Smooth muscle cell (in vitro differentiated cells): ENCODE data around the gene IL17RE. TPM values are rescaled to one million over a fixed set of nuclear protein-coding genes. Genes with fewer than 3 reads are reported as not detected.
A peak's percentile ranks its signal among the peaks of the same experiment; 100 is the strongest.

ENCODE experiments used
- DNase-seq: peaks from one replicate; lab custom pipeline; 2025; ENCODE audit not compliant: unreplicated experiment; lab: John Stamatoyannopoulos, UW
- H2AFZ ChIP-seq: fragments of 200-600 bp; sonication (generic); 2 replicates; pipeline ENCODE4 v1.6.0; 2016; ENCODE audit warnings: antibody characterized with exemption, low read depth, mild to moderate bottlenecking
- H3F3A ChIP-seq: fragments of 200-600 bp; sonication (generic); 2 replicates; pipeline ENCODE4 v1.6.0; 2017; ENCODE audit warnings: antibody characterized with exemption, low read depth
- H3K27ac ChIP-seq: fragments of 200-600 bp; sonication (generic); 2 replicates; pipeline ENCODE4 v1.5.1; 2016; ENCODE audit warnings: low read depth, mild to moderate bottlenecking
- H3K27me3 ChIP-seq: fragments of 200-600 bp; sonication (generic); 2 replicates; pipeline ENCODE4 v1.6.1; 2016; ENCODE audit warnings: low read depth, mild to moderate bottlenecking
- H3K36me3 ChIP-seq: fragments of 200-600 bp; sonication (generic); 2 replicates; pipeline ENCODE4 v1.5.1; 2016; ENCODE audit warnings: low read depth
- H3K4me1 ChIP-seq: fragments of 200-600 bp; sonication (generic); 2 replicates; pipeline ENCODE4 v1.5.1; 2016; ENCODE audit warnings: low read depth
- H3K4me2 ChIP-seq: fragments of 200-600 bp; sonication (generic); 2 replicates; pipeline ENCODE4 v1.6.0; 2016; ENCODE audit warnings: mild to moderate bottlenecking
- H3K4me3 ChIP-seq: fragments of 200-600 bp; sonication (generic); 2 replicates; pipeline ENCODE4 v1.5.1; 2016; ENCODE audit warnings: mild to moderate bottlenecking
- H3K79me2 ChIP-seq: fragments of 200-600 bp; sonication (generic); 2 replicates; pipeline ENCODE4 v1.6.0; 2016; ENCODE audit warnings: low read depth, mild to moderate bottlenecking
- H3K9ac ChIP-seq: fragments of 200-600 bp; sonication (generic); 2 replicates; pipeline ENCODE4 v1.6.0; 2016; ENCODE audit warnings: low read depth
- H3K9me3 ChIP-seq: fragments of 200-600 bp; sonication (generic); replicated peaks from 2 replicates; pipeline ENCODE4 v1.5.1; 2016; ENCODE audit warnings: low read depth
- H4K20me1 ChIP-seq: fragments of 200-600 bp; sonication (generic); 2 replicates; pipeline ENCODE4 v1.6.0; 2016; ENCODE audit warnings: low read depth
- WGBS: methylation state at CpG from one replicate; pipeline ENCODE4 v1.1.7; 2016; ENCODE audit warnings: low lambda C conversion rate; 5-methylcytosine and 5-hydroxymethylcytosine counted together
- polyA plus RNA-seq: library from polyadenylated mRNA; unstranded; fragments of >200 nt; fragmentation: Nextera tagmentation; extraction: Ambion mirVana; gene quantifications from 2 replicates; pipeline ENCODE4 v1.2.1, GENCODE V29; 2016
- total RNA-seq: library from RNA; depleted of rRNA; stranded (reverse); fragments of >200 nt; gene quantifications from 2 replicates; pipeline ENCODE4 v1.2.3, GENCODE V29; 2014
- TF ChIP-seq, protein P1 (sequence below): fragments of 200-600 bp; sonication (generic); IDR thresholded peaks from 2 replicates; pipeline ENCODE4 v1.5.1; 2017; ENCODE audit warnings: borderline replicate concordance, mild to moderate bottlenecking, antibody characterized with exemption; ENCODE audit not compliant: insufficient read depth, poor library complexity, severe bottlenecking

IL17RE gene
- total and polyA plus RNA-seq, 2 experiments from 2014 or later, result 0.32 to 4.9 TPM

DNA sequence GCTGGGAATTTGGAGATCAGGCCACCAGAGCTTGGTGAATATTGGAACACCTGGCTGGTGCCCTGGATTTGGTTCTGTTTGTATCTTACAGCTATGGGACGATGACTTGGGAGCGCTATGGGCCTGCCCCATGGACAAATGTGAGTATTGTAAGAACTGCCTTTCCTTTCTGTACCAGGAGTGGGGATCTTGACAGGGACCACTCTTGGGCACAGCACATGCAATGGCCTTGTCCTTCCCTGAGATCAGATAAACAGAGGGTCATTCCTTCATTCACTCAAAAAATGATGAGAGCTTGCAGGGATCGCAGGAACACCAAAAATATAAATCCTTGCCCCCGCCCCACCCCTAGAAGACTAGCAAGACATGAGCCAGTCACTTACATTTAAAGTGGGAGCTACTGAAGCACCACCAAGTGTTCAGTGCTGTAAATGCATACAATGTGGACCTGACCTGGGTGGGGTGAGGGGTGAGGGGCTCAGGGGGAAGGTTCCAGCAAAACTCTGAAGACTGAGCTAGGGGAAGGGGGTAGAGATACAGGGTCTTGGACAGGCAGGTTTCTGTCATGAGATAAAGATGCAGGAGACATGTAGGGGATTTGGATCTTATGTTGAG lies 28.3 kb downstream of the IL17RE start:
- no peak for DNase-seq
- Histone ChIP-seq H3K4me1 (peaks cover 15% of the 10 kb centered on the region), H3K27ac (no peak overlapping the region), H3K4me2 (no peak overlapping the region), H3K9me3 (no peaks in the 10 kb centered on the region), H4K20me1 (no peaks in the 10 kb centered on the region), H3F3A (no peaks in the 10 kb centered on the region), H3K9ac (no peak overlapping the region), H3K79me2 (no peaks in the 10 kb centered on the region), H3K36me3 (no peaks in the 10 kb centered on the region), H3K27me3 (no peaks in the 10 kb centered on the region), H3K4me3 (no peak overlapping the region), H2AFZ (no peak overlapping the region)
- TF ChIP-seq, protein P1, sequence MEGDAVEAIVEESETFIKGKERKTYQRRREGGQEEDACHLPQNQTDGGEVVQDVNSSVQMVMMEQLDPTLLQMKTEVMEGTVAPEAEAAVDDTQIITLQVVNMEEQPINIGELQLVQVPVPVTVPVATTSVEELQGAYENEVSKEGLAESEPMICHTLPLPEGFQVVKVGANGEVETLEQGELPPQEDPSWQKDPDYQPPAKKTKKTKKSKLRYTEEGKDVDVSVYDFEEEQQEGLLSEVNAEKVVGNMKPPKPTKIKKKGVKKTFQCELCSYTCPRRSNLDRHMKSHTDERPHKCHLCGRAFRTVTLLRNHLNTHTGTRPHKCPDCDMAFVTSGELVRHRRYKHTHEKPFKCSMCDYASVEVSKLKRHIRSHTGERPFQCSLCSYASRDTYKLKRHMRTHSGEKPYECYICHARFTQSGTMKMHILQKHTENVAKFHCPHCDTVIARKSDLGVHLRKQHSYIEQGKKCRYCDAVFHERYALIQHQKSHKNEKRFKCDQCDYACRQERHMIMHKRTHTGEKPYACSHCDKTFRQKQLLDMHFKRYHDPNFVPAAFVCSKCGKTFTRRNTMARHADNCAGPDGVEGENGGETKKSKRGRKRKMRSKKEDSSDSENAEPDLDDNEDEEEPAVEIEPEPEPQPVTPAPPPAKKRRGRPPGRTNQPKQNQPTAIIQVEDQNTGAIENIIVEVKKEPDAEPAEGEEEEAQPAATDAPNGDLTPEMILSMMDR, result no peak
- 95% methylated on average over 4 of the region's 4 CpGs for WGBS

DNA sequence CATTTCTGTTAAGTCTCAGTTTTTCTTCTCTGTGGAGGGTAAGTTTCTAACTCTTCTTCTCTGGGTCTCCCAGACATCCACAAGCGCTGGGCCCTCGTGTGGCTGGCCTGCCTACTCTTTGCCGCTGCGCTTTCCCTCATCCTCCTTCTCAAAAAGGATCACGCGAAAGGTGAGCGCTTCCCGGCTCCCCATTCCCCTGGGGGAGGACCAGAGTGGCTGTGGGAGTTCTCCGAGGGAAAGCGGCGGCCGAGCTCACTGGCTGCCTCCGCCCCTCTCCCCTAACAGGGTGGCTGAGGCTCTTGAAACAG lies 29.8 kb downstream of the IL17RE start:
- Histone ChIP-seq H3K27ac (peak overlapping the region; percentile 71), H3K9ac (no peak overlapping the region)

DNA sequence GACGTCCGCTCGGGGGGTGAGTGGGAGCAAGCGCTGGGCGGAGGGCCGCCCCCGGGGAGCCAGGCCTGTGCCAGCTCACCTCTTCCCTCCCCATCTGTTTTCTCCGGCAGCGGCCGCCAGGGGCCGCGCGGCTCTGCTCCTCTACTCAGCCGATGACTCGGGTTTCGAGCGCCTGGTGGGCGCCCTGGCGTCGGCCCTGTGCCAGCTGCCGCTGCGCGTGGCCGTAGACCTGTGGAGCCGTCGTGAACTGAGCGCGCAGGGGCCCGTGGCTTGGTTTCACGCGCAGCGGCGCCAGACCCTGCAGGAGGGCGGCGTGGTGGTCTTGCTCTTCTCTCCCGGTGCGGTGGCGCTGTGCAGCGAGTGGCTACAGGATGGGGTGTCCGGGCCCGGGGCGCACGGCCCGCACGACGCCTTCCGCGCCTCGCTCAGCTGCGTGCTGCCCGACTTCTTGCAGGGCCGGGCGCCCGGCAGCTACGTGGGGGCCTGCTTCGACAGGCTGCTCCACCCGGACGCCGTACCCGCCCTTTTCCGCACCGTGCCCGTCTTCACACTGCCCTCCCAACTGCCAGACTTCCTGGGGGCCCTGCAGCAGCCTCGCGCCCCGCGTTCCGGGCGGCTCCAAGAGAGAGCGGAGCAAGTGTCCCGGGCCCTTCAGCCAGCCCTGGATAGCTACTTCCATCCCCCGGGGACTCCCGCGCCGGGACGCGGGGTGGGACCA lies 30.4 kb downstream of the IL17RE start:
- peak overlapping the region; percentile 71 for H3K27ac ChIP-seq
- H3K27me3 ChIP-seq, result no peaks in the 10 kb centered on the region
- under 1% methylated on average over 74 of the region's 77 CpGs for WGBS
- no peaks in the 10 kb centered on the region for H3K36me3 ChIP-seq
- H3K9me3 ChIP-seq, result no peaks in the 10 kb centered on the region
- H3K9ac ChIP-seq, result no peak overlapping the region
- H3F3A ChIP-seq, result no peaks in the 10 kb centered on the region
- H3K4me3 ChIP-seq, result peak overlapping the region; percentile 70
- H3K79me2 ChIP-seq, result no peaks in the 10 kb centered on the region
- H3K4me2 ChIP-seq, result peak overlapping the region; percentile 83
- H2AFZ ChIP-seq, result peak overlapping the region; percentile 83
- peak; percentile 66 for DNase-seq
- peaks cover 15% of the 10 kb centered on the region for H3K4me1 ChIP-seq
- TF ChIP-seq, protein P1, result peak; percentile 63
- no peaks in the 10 kb centered on the region for H4K20me1 ChIP-seq

More for the DNA sequence above, 29.8 kb downstream of the IL17RE start:
- Histone ChIP-seq H3K27me3 (no peaks in the 10 kb centered on the region), H3K9me3 (no peaks in the 10 kb centered on the region), H4K20me1 (no peaks in the 10 kb centered on the region), H2AFZ (peak overlapping the region; percentile 49), H3K4me2 (peak overlapping the region; percentile 83), H3K4me3 (peak overlapping the region; percentile 70), H3K36me3 (no peaks in the 10 kb centered on the region), H3K4me1 (peaks cover 15% of the 10 kb centered on the region), H3F3A (no peaks in the 10 kb centered on the region), H3K79me2 (no peaks in the 10 kb centered on the region)
- WGBS, result 14% methylated on average over 13 of the region's 13 CpGs
- DNase-seq, result no peak
- TF ChIP-seq, protein P1, result no peak
